Neuronal stem cell (in vitro differentiated cells): Measurements from ENCODE around the gene OR2T2.
"Not testable (repeated sequence)": the region's sequence is repeated elsewhere in the genome, so short reads cannot be mapped to it uniquely, and the experiment has no call there.

Experiments
- DNase-seq: peaks from one replicate; pipeline ENCODE4 v3.0.0-alpha.2; 2013; ENCODE audit warnings: low spot score
- H2AFZ ChIP-seq: one replicate; pipeline ENCODE4 v1.6.1; 2013; ENCODE audit warnings: mild to moderate bottlenecking, low read length, inconsistent platforms
- H2AK5ac ChIP-seq: 2 replicates; pipeline ENCODE4 v1.6.1; 2013; ENCODE audit warnings: low read depth, mild to moderate bottlenecking, inconsistent platforms, low read length, moderate library complexity, mixed read lengths
- H2BK120ac ChIP-seq: 2 replicates; pipeline ENCODE4 v1.6.1; 2013; ENCODE audit warnings: low read depth, mild to moderate bottlenecking, inconsistent platforms, low read length, moderate library complexity, mixed read lengths
- H2BK12ac ChIP-seq: one replicate; pipeline ENCODE4 v1.6.1; 2013; ENCODE audit warnings: low read length, inconsistent platforms
- H2BK15ac ChIP-seq: 2 replicates; pipeline ENCODE4 v1.6.1; 2013; ENCODE audit warnings: mild to moderate bottlenecking, low read length, inconsistent platforms, mixed read lengths
- H2BK5ac ChIP-seq: one replicate; pipeline ENCODE4 v1.6.1; 2013; ENCODE audit warnings: inconsistent platforms, mild to moderate bottlenecking, low read length, moderate library complexity
- H3K14ac ChIP-seq: one replicate; pipeline ENCODE4 v1.6.1; 2013; ENCODE audit warnings: low read length, inconsistent platforms
- H3K18ac ChIP-seq: 2 replicates; pipeline ENCODE4 v1.6.1; 2013; ENCODE audit warnings: low read length, inconsistent platforms
- H3K23ac ChIP-seq: 2 replicates; pipeline ENCODE4 v1.6.1; 2013; ENCODE audit warnings: low read depth, mild to moderate bottlenecking, mixed read lengths, low read length, inconsistent platforms; ENCODE audit not compliant: poor library complexity
- H3K27ac ChIP-seq: replicated peaks from 3 replicates; pipeline ENCODE4 v1.5.1; 2013; ENCODE audit warnings: low read length, inconsistent platforms
- H3K27me3 ChIP-seq, 3 experiments: 2 replicates each; pipeline ENCODE4 v1.6.1; 2013; ENCODE audit warnings: low read length in 3 of 3, mild to moderate bottlenecking in 2 of 3, inconsistent platforms in 1 of 3, low read depth in 1 of 3, mixed read lengths in 1 of 3, moderate library complexity in 1 of 3; ENCODE audit not compliant: control insufficient read depth in 3 of 3, insufficient read depth in 3 of 3
- H3K36me3 ChIP-seq, 2 donors: replicated peaks in 1 of 2; 2 replicates each; pipeline ENCODE4 v1.6.1; 2013; ENCODE audit warnings: low read length in 2 of 2; ENCODE audit not compliant: control insufficient read depth in 2 of 2, insufficient read depth in 2 of 2
- H3K4ac ChIP-seq: 2 replicates; pipeline ENCODE4 v1.6.1; 2013; ENCODE audit warnings: inconsistent platforms, mild to moderate bottlenecking, low read length, moderate library complexity
- H3K4me1 ChIP-seq, 2 donors: 1 replicate in 1 of 2; 2 replicates in 1 of 2; pipeline ENCODE4 v1.6.1; 2013; ENCODE audit warnings: low read length in 2 of 2, low read depth in 1 of 2; ENCODE audit not compliant: control insufficient read depth in 2 of 2, insufficient read depth in 1 of 2
- H3K4me2 ChIP-seq: one replicate; pipeline ENCODE4 v1.6.1; 2013; ENCODE audit warnings: mild to moderate bottlenecking, low read length, inconsistent platforms; ENCODE audit not compliant: insufficient read depth, poor library complexity, severe bottlenecking
- H3K4me3 ChIP-seq, 2 donors: 2 replicates each; pipeline ENCODE4 v1.5.1; 2013; ENCODE audit warnings: low read length in 2 of 2, mild to moderate bottlenecking in 2 of 2, inconsistent platforms in 1 of 2, moderate library complexity in 1 of 2
- H3K79me1 ChIP-seq: one replicate; pipeline ENCODE4 v1.6.1; 2013; ENCODE audit warnings: low read depth, mild to moderate bottlenecking, inconsistent platforms, low read length, moderate library complexity
- H3K9ac ChIP-seq: one replicate; pipeline ENCODE4 v1.6.1; 2013; ENCODE audit warnings: mild to moderate bottlenecking, low read depth, low read length, inconsistent platforms; ENCODE audit not compliant: poor library complexity
- H3K9me3 ChIP-seq, 2 donors: replicated peaks in 1 of 2; 2 replicates each; pipeline versions ENCODE3 to v1.6.1; 2013; ENCODE audit warnings: low read length in 2 of 2, mild to moderate bottlenecking in 2 of 2, inconsistent platforms in 1 of 2, low read depth in 1 of 2, mixed read lengths in 1 of 2, moderate library complexity in 1 of 2; ENCODE audit not compliant: control insufficient read depth in 2 of 2, insufficient read depth in 1 of 2
- H4K8ac ChIP-seq: one replicate; pipeline ENCODE4 v1.6.1; 2013; ENCODE audit warnings: low read depth, mild to moderate bottlenecking, inconsistent platforms, low read length, moderate library complexity
- H4K91ac ChIP-seq: one replicate; pipeline ENCODE4 v1.6.1; 2013; ENCODE audit warnings: low read length, low read depth, mild to moderate bottlenecking, inconsistent platforms; ENCODE audit not compliant: poor library complexity
- WGBS, 2 donors: extraction: QIAGEN DNeasy Blood & Tissue Kit; methylation state at CpG; one replicate each; pipeline ENCODE4 v1.1.7; 2013; ENCODE audit warnings: missing lambda C conversion rate in 2 of 2, mixed read lengths in 1 of 2; ENCODE audit not compliant: insufficient read length in 2 of 2, insufficient replicate concordance in 1 of 2; ENCODE audit errors: extremely low coverage in 2 of 2; 5-methylcytosine and 5-hydroxymethylcytosine counted together

OR2T2 gene

DNA sequence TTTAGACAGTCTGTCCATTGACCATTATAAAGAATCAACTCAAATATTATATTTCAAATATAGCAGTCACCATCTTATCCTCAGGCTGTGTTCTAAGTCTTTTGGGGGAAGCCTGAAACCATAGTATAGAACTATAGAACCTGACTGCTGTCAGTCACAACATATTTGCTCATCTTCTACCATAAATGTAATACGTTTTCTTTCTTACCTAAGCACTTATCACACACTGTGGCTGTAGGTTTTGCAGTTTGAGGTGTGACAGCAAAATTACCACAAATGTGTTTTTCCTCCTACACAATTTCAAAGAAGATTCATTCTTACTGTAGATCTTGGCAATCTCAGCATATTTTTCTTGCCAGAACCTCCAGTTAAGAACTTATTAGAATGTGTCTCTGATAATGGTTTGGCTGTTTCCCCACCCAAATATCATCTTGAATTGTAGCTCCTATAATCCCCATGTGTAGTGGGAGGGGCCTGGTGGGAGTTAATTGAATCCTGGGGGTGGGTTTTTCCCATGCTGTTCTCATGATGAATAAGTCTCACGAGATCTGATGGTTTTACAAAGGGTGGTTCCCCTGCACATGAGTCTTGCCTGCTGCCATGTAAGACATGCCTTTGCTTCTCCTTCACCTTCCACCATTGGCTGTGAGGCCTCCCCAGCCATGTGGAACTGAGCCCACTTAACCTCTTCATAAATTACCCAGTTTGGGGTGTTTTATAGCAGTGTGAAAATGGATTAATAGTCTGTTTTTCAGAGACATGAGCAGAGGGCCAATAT lies 2.7 kb upstream of the OR2T2 start:
- not testable (repeated sequence) for H2AFZ ChIP-seq, H3K14ac ChIP-seq, H3K4me1 ChIP-seq, H3K4ac ChIP-seq, H3K9ac ChIP-seq, H3K23ac ChIP-seq, H2BK12ac ChIP-seq, H2BK5ac ChIP-seq, H3K27me3 ChIP-seq, H2BK120ac ChIP-seq, H3K9me3 ChIP-seq, H4K8ac ChIP-seq, H3K4me2 ChIP-seq, H3K18ac ChIP-seq, H3K36me3 ChIP-seq, H3K27ac ChIP-seq, H3K4me3 ChIP-seq, DNase-seq, H2AK5ac ChIP-seq, H4K91ac ChIP-seq, H2BK15ac ChIP-seq, H3K79me1 ChIP-seq
- no CpG with 5 or more reads among the region's 2 CpGs for WGBS, 2 donors

DNA sequence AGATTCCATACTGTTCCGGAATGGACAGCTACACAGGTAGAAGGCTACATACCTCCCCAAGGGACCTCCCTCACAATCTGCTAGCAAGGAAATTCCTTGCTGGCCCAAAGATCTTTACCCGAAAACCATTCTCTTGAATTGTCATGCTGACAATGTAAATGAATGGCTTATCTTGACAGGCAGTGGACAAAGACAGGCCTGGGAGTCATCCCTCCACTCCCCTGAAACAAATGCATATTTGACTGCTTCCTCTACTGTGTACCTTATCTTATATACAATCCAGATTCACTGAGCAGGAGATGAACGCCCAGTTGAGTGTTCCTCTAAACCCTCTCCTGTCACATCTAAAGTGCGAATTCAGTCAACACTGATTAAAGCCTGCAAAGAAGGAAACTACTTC lies 834 bp upstream of the OR2T2 start:
- H3K27me3 ChIP-seq, H2BK15ac ChIP-seq, H3K14ac ChIP-seq, H3K36me3 ChIP-seq, H3K79me1 ChIP-seq, H3K9me3 ChIP-seq, H3K18ac ChIP-seq, H3K9ac ChIP-seq, H2AK5ac ChIP-seq, H3K4ac ChIP-seq, H3K4me1 ChIP-seq, H2AFZ ChIP-seq, H4K8ac ChIP-seq, H2BK12ac ChIP-seq, DNase-seq, H3K23ac ChIP-seq, H3K27ac ChIP-seq, H4K91ac ChIP-seq, H2BK5ac ChIP-seq, H3K4me2 ChIP-seq, H3K4me3 ChIP-seq, H2BK120ac ChIP-seq: not testable (repeated sequence)
- no CpG with 5 or more reads among the region's 4 CpGs for WGBS, 2 donors

DNA sequence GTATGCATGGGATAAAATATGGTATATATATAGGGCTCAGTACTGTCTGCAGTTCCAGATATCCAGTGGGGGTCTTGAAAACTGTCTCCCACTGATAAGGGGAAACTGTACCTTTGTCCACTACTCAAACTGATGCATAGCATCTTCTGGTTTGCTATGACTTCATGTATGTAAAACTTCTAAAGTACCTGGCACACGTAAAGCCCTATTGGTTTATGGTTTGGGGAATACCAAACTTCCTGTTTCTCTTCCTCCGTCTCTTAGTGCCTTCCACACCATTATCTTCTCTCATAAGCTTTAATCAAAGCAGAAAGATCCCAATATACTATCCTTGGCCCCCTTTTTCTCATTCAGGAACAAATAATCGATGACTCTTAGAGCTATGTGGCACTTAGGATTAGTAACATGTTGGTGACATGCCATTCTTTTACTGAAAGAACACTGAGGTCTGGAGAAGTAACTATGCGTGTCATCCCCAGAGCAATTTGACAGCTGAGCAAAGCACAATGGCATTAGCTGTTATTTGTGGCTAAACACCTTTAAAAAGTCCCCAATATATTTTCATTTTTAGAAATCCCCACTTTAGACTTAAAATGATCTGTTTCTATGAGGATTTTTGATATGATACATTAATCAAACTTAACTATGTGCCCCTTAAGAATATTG lies 3.1 kb downstream of the OR2T2 start:
- not testable (repeated sequence) for H3K4me1 ChIP-seq, H3K36me3 ChIP-seq, H3K23ac ChIP-seq, H3K27ac ChIP-seq, H2AFZ ChIP-seq, H3K4me3 ChIP-seq, H3K9me3 ChIP-seq, H3K27me3 ChIP-seq, H4K91ac ChIP-seq, H3K18ac ChIP-seq, H2AK5ac ChIP-seq, H2BK15ac ChIP-seq, H3K4ac ChIP-seq, H3K4me2 ChIP-seq, H3K79me1 ChIP-seq, H2BK12ac ChIP-seq, H4K8ac ChIP-seq, DNase-seq, H2BK120ac ChIP-seq, H2BK5ac ChIP-seq, H3K9ac ChIP-seq, H3K14ac ChIP-seq
- no CpG with 5 or more reads among the region's 4 CpGs for WGBS, 2 donors

DNA sequence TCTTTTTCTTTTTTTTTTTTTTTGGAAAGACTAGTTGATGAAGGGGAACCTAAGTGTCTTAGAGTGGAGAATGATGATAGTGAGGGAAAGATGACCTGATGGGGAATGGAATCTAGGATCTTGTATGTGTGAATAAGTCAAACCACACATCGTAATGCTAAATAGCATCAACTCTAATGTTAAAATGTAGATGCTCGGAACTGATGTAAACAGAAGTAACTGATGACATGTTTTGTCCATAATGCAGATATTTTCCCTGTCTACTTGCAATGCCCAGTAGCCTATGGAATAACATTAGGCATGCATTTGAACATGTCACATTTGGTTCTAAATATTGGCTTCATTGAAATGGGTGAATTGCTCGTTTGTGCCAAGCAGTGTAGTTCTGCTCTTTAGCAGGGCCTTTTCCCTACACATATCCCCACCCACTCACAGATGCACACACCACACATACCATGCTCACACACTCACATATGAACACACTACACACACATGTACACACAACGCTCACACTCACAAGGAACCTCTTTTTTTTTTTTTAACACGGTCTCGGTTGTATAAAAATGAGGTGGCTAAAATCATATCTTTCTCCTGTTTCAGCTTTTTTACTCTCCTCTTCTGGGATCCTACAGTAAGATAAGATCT lies 4.5 kb downstream of the OR2T2 start:
- H4K91ac ChIP-seq, H2BK5ac ChIP-seq, H2AFZ ChIP-seq, H2BK15ac ChIP-seq, H3K79me1 ChIP-seq, H3K9ac ChIP-seq, H3K4ac ChIP-seq, H2BK120ac ChIP-seq, H3K4me2 ChIP-seq, H3K4me3 ChIP-seq, H4K8ac ChIP-seq, H2BK12ac ChIP-seq, H3K36me3 ChIP-seq, H2AK5ac ChIP-seq, H3K9me3 ChIP-seq, H3K27me3 ChIP-seq, H3K14ac ChIP-seq, H3K27ac ChIP-seq, H3K18ac ChIP-seq, H3K23ac ChIP-seq, H3K4me1 ChIP-seq, DNase-seq: not testable (repeated sequence)
- no CpG with 5 or more reads among the region's 6 CpGs for WGBS, 2 donors
